Measurements from ENCODE around the gene ING2. TPM values are rescaled to one million over a fixed set of nuclear protein-coding genes. Genes with fewer than 3 reads are reported as not detected.

ING2 gene
- polyA plus RNA-seq, 1 experiment, result 4.4 TPM

DNA sequence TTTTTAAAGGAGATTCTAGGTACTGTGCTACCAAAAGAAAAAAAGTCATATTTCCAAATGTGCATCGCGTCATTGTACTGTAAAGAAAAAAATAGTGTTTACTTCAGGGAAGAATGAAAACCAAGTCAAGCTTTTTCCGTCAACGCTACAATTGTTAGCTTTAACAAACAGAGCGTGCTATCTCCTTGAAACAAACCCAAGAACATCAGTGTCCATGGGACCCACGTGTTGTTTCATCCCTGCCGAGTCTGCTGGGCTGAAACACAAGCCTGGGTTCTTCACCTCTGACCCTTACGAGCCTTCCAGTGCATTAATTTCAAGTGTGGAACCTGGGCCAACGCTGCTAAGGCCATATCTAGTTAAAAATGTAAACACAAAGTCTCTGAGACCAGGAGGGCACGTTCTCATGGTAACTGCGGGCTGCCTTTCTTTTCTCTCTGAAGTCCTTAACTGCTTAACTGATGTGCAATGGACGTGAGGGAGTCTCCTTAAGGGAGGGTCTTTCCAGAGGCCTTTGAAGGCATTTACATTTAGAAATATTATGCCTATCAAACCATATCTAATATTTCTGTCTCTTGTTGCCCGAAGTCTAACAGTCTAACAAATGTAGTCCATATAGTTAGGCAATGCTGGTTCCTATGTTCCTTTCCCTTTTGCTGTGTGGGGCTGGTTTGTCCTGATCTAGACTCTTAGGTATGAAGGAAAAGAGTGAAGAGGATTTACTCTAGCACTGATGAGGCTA, 36.3 kb downstream of the ING2 start:
- ChIA-PET CTCF (no interaction called here), POLR2A (no interaction called here)
- Histone ChIP-seq H3K27me3 (ENCODE audit: control insufficient read depth, insufficient read depth, low read length) (no peaks in the 10 kb centered on the region), H3K4me3 (ENCODE audit: low read depth, low read length) (no peak overlapping the region), H3K36me3 (ENCODE audit: control insufficient read depth, insufficient read depth, low read length) (no peaks in the 10 kb centered on the region)
- no peak for DNase-seq (ENCODE audit: low read depth)
- TF ChIP-seq, protein P1, sequence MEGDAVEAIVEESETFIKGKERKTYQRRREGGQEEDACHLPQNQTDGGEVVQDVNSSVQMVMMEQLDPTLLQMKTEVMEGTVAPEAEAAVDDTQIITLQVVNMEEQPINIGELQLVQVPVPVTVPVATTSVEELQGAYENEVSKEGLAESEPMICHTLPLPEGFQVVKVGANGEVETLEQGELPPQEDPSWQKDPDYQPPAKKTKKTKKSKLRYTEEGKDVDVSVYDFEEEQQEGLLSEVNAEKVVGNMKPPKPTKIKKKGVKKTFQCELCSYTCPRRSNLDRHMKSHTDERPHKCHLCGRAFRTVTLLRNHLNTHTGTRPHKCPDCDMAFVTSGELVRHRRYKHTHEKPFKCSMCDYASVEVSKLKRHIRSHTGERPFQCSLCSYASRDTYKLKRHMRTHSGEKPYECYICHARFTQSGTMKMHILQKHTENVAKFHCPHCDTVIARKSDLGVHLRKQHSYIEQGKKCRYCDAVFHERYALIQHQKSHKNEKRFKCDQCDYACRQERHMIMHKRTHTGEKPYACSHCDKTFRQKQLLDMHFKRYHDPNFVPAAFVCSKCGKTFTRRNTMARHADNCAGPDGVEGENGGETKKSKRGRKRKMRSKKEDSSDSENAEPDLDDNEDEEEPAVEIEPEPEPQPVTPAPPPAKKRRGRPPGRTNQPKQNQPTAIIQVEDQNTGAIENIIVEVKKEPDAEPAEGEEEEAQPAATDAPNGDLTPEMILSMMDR (IDR thresholded peaks at IDR 0.05; ENCODE audit: insufficient read depth, low read depth, low read length), result no peak

DNA sequence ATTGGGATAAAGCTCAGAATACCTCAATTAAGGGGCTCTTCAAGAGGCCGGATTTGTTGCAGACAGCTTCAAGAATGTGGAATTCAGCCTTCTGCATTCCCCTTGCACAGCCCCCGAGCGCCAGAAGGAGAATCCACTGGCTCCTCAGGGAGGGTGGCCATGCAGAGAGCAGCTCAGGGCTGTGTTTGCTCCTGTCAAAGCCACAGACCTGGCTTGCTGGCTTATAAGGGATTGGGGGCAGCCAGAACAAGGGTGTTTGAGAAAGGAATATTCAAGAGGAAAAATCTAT, 36.8 kb downstream of the ING2 start:
- CTCF ChIA-PET, result no interaction called here
- POLR2A ChIA-PET, result no interaction called here
- DNase-seq (ENCODE audit: low read depth), result no peak
- no peaks in the 10 kb centered on the region for H3K36me3 ChIP-seq (ENCODE audit: control insufficient read depth, insufficient read depth, low read length)
- H3K27me3 ChIP-seq (ENCODE audit: control insufficient read depth, insufficient read depth, low read length), result no peaks in the 10 kb centered on the region
- TF ChIP-seq, protein P1 (IDR thresholded peaks at IDR 0.05; ENCODE audit: insufficient read depth, low read depth, low read length), result no peak
- no peak overlapping the region for H3K4me3 ChIP-seq (ENCODE audit: low read depth, low read length)

DNA sequence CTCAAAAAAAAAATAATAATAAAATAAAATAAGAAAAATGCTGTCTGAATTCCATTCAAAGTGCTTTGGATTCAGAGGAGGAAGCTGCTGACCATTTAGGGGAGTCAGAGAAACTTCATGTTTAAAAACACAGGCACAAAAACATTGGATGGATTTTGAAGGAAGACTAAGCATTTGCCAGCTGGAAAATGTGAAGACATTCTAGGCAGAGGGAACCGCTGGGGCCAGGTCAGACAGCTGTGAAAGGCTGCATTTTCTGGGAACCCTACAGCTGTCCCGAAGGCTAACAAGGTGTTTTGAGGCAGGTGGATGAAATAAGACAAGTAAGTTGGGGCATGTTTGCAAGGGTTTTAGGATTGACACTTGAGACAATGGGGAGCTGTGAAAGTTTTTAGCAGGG, 38.6 kb downstream of the ING2 start:
- Histone ChIP-seq H3K4me3 (ENCODE audit: low read depth, low read length) (no peak overlapping the region), H3K36me3 (ENCODE audit: control insufficient read depth, insufficient read depth, low read length) (no peaks in the 10 kb centered on the region), H3K27me3 (ENCODE audit: control insufficient read depth, insufficient read depth, low read length) (no peaks in the 10 kb centered on the region)
- TF ChIP-seq, protein P1 (IDR thresholded peaks at IDR 0.05; ENCODE audit: insufficient read depth, low read depth, low read length), result no peak
- no peak for DNase-seq (ENCODE audit: low read depth)
- POLR2A ChIA-PET, result no interaction called here
- CTCF ChIA-PET, result interaction anchor here (1.4 kb wide), 1 partner anchor 56 kb away, joined by 3 read pairs; no protein-coding TSS in a partner anchor

DNA sequence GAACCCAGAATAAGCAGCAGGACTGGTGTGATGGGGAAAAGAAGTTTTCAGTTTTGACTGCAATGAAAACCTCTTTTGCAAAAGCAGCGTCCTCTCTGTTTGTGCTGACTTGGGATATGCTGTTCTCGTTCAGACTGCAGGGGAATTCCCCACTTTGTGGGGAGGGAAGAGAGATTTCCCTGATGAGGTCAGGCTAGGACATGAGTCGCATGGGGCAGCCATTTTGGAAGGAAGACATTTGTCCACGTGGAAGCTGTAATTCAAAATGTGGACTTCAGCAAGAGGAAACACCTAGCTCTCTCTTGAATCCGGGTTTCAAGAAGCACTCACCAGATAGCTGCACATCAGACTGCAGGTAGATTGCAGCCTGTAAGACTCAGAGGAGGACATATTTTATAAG, 39.3 kb downstream of the ING2 start:
- ChIA-PET CTCF (interaction anchor here (1.4 kb wide), 1 partner anchor 55 kb away, joined by 3 read pairs; no protein-coding TSS in a partner anchor), POLR2A (no interaction called here)
- Histone ChIP-seq H3K36me3 (ENCODE audit: control insufficient read depth, insufficient read depth, low read length) (no peaks in the 10 kb centered on the region), H3K27me3 (ENCODE audit: control insufficient read depth, insufficient read depth, low read length) (no peaks in the 10 kb centered on the region), H3K4me3 (ENCODE audit: low read depth, low read length) (no peak overlapping the region)
- no peak for DNase-seq (ENCODE audit: low read depth)
- TF ChIP-seq, protein P1 (IDR thresholded peaks at IDR 0.05; ENCODE audit: insufficient read depth, low read depth, low read length), result no peak

DNA sequence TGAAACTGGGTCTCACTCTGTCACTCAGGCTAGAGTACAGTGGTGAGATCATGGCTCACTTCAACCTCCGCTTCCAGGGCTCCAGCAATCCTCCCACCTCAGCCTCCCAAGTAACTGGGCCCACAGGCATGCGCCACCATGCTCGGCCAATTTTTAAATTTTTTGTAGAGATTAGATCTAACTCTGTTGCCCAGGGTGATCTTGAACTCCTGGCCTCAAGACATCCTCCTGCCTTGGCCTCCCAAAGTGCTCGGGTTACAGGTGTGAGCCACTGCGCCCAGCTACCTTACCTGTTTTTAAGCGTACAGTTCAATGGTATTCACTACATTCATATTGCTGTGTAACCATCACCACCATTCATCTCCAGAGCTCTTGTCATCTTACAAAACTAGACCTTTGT, 41.5 kb downstream of the ING2 start:
- H3K36me3 ChIP-seq (ENCODE audit: control insufficient read depth, insufficient read depth, low read length), result no peaks in the 10 kb centered on the region
- POLR2A ChIA-PET, result no interaction called here
- CTCF ChIA-PET, result no interaction called here

More for the DNA sequence above, 41.5 kb downstream of the ING2 start:
- TF ChIP-seq, protein P1 (IDR thresholded peaks at IDR 0.05; ENCODE audit: insufficient read depth, low read depth, low read length), result no peak
- no peak for DNase-seq (ENCODE audit: low read depth)
- Histone ChIP-seq H3K27me3 (ENCODE audit: control insufficient read depth, insufficient read depth, low read length) (no peaks in the 10 kb centered on the region), H3K4me3 (ENCODE audit: low read depth, low read length) (no peak overlapping the region)
